AG09319 (cell line): Measurements from ENCODE around the gene CSE1L.
A peak's percentile ranks its signal among the peaks of the same experiment; 100 is the strongest.
"Not testable (repeated sequence)": the region's sequence is repeated elsewhere in the genome, so short reads cannot be mapped to it uniquely, and the experiment has no call there.

Experiments used
- DNase-seq: peaks from one replicate; pipeline ENCODE4 v3.0.0-alpha.2; 2010; ENCODE audit warnings: low read depth; ENCODE audit errors: extremely low read depth
- CTCF ChIP-seq: IDR thresholded peaks from 2 replicates; pipeline ENCODE4 v1.5.1; 2011; ENCODE audit warnings: low read depth, mild to moderate bottlenecking, inconsistent platforms, low read length, moderate library complexity

CSE1L gene

DNA sequence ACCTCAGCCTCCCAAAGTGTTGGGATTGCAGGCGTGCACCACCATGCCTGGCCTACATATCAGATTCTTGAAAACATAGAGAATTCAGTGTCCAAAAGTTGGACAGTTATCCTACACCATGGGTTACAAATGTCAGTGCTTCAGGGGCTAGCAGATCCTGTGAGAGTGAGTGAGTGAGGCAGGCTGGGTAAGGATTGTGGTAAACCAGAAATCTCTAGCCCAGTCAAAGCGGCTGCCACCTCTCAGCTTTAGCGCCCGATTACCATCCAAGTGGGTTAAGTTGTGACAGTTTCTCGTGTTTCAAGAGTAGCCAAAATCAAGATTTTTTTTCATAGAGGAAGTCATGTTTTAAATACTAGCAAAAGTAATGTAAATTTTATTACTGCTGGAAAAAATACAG is 21.9 kb upstream of the CSE1L start:
- no peak for DNase-seq
- TF ChIP-seq CTCF, result no peak

- DNase-seq, result not testable (repeated sequence)
Measured at GRCh38 chr20:49028177-49028576, 17.9 kb upstream of the CSE1L start.

- DNase-seq, result no peak
- TF ChIP-seq CTCF, result peak; percentile 50
Measured at GRCh38 chr20:49028684-49029083, 17.4 kb upstream of the CSE1L start.

DNA sequence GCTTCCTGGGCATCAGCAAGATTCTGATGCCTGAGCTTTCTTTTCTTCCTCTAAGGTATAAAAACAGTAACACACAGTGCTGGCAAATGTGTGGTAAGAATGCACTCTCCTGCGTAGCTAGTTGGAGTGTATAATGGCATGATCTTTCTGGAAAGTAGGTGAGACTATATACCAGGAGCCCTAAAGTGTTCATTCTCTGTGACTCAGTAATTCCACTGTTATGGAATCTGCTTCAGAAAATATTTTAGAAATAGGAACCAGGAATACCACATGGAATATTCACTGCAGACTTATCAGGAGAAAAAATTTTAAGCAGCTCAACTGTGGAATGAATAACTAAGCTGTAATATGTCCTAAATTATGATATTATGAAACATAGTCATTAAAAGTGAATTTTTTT is 16.9 kb upstream of the CSE1L start:
- no peak for DNase-seq
- no peak for TF ChIP-seq CTCF

GRCh38 chr20:49030954-49031619 is 15.0 kb upstream of the CSE1L start:
- no peak for TF ChIP-seq CTCF
- no peak for DNase-seq

DNA sequence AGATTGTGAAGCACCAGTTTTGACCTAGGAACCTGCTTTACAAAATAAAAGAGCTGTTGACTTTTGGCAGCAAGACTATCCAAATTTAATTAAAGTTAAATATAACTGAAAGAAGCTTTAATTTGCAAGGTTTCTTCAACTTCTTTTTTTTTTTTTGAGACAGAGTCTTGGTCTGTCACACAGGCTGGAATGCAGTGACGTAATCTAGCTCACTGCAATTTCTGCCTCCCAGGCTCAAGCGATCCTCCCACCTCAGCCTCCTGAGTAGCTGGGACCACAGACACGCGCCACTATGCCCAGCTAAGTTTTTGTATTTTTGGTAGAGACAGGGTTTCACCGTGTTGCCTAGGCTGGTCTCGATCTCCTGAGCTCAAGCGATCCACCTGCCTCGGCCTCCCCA is 13.7 kb upstream of the CSE1L start:
- no peak for TF ChIP-seq CTCF
- no peak for DNase-seq

GRCh38 chr20:49034070-49034732 is 11.9 kb upstream of the CSE1L start:
- no peak for TF ChIP-seq CTCF
- no peak for DNase-seq

DNA sequence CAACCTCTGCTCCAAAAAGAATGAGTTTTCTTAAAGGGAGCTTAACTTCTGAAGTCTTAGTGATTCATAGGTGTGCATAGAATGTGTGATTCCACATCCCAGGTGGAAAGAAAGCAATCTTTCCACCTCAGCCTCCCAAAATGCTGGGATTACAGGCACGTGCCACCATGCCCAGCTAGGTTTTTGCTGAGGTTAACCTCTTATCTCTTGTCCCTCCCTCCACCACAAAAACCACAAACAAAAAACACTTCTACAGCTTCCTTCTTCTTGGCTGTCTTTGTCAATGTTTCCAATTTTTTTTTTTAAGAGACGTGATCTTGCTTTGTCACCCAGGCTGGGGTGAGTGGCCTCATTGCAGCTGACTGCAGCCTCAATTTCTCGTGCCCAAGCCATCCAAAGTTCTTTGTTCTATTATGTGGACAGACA is 8.1 kb upstream of the CSE1L start:
- TF ChIP-seq CTCF, result no peak
- DNase-seq, result no peak
